LNCAP (cell line): ENCODE measurements around the gene RAPGEF5.

Experiments
- CTCF ChIP-seq: fragments of 450-650 bp; IDR thresholded peaks from 2 replicates; pipeline ENCODE4 v1.5.1; 2017; ENCODE audit warnings: mild to moderate bottlenecking

RAPGEF5 gene

GRCh38 chr7:22330903-22331302 lies 26.1 kb downstream of the RAPGEF5 start:
- TF ChIP-seq CTCF, result no peak

GRCh38 chr7:22329816-22330524 lies 27.0 kb downstream of the RAPGEF5 start:
- TF ChIP-seq CTCF, result no peak

- TF ChIP-seq CTCF, result no peak
Observed at GRCh38 chr7:22326181-22326580, 30.8 kb downstream of the RAPGEF5 start.

- TF ChIP-seq CTCF, result no peak
Observed at GRCh38 chr7:22325671-22326070, 31.3 kb downstream of the RAPGEF5 start.

DNA sequence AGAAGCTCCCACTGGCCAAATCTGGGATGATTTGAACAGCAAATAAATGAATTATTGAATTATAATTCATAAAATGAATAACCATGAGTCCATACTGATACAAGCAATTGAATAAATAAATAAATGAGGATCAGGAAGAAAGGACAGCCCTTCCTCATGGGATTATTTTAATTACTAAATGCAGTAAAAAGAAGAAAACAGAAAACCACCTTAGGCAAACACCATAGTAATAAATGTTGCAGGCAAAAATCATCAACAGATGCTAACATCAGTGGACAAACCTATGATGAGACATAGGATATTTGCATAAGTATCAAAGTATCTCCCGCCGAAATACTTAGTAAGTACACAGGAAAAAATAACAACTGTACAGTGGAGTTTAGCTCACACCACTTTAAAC lies 33.2 kb downstream of the RAPGEF5 start:
- no peak for TF ChIP-seq CTCF

- TF ChIP-seq CTCF, result no peak
Observed at GRCh38 chr7:22320416-22320815, 36.5 kb downstream of the RAPGEF5 start.

DNA sequence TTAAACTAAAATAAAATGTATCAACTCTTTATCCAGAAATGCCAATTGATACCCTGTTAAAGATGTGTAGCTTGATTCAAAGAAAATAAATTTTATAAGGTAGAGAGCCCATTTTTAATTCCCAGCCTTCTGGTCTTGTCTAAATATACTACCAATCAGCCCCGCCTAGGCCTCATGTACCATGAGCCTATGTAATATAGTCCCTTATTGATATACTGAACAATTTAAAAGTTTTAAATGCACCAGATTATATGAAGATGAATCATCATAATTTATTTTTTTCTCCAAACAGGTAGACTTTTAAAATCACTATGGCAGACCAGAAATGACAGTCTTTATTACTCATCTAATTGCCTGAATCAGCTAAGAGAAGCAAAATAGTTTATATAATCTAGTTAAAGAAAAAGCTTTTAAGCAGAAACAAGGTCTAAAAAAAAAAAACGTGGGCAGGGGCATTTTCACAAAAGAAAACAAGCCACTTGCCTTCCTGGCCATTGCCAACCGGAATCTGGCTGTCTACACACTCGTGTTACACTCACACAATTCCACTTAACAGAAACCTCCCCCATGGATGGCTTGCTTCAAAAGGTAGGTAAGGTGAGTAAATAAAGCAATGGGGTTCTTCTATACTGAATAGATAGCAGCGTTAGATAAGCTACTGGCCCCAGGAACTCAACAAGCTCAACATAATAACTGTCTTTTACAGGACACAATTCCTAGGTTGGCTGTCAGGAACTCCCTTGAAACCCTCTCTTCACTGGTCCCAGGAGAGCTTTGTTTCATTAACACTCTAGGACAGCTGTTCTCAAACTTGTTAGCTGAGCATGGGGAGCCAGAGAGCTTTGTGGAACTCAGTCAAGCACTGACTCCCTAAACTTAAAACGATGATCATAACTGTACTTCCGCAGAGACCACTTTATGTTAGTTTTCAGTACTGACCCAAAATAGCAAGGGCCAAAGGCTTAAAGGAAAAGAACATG lies 37.2 kb downstream of the RAPGEF5 start:
- TF ChIP-seq CTCF, result no peak
